Activated CD8-positive, alpha-beta memory T cell treated with anti-CD3 and anti-CD28 coated beads, Interleukin-2, amount 50 U/mL, for 24 hours (primary cell): ENCODE results near the gene TLNRD1.

ENCODE experiments used
- DNase-seq: peaks from one replicate; pipeline ENCODE4 v3.0.0-alpha.2; 2020; ENCODE audit errors: extremely low read depth

The TLNRD1 gene

GRCh38 chr15:81026836-81027599, 26.3 kb downstream of the TLNRD1 start:
- no peak for DNase-seq

- no peak for DNase-seq
Measured at GRCh38 chr15:81029414-81030300, 28.9 kb downstream of the TLNRD1 start.

GRCh38 chr15:81030301-81030750, 29.6 kb downstream of the TLNRD1 start:
- DNase-seq: no peak

GRCh38 chr15:81031203-81031602, 30.5 kb downstream of the TLNRD1 start:
- no peak for DNase-seq

- DNase-seq: no peak
Measured at GRCh38 chr15:81032355-81032754, 31.6 kb downstream of the TLNRD1 start.

- DNase-seq: no peak
Measured at GRCh38 chr15:81032818-81033217, 32.1 kb downstream of the TLNRD1 start.

GRCh38 chr15:81033508-81033907, 32.8 kb downstream of the TLNRD1 start:
- no peak for DNase-seq

GRCh38 chr15:81037952-81038743, 37.4 kb downstream of the TLNRD1 start:
- no peak for DNase-seq

- no peak for DNase-seq
Measured at GRCh38 chr15:81038975-81039607, 38.4 kb downstream of the TLNRD1 start.

- no peak for DNase-seq
Measured at GRCh38 chr15:81040757-81041156, 40.0 kb downstream of the TLNRD1 start.

- DNase-seq: no peak
Measured at GRCh38 chr15:81043281-81043934, 42.7 kb downstream of the TLNRD1 start.

GRCh38 chr15:81043935-81044575, 43.3 kb downstream of the TLNRD1 start:
- no peak for DNase-seq

- no peak for DNase-seq
Measured at GRCh38 chr15:81046290-81046689, 45.6 kb downstream of the TLNRD1 start.

GRCh38 chr15:81047928-81048327, 47.2 kb downstream of the TLNRD1 start:
- DNase-seq: no peak

- no peak for DNase-seq
Measured at GRCh38 chr15:81049835-81050234, 49.1 kb downstream of the TLNRD1 start.

- no peak for DNase-seq
Measured at GRCh38 chr15:81050259-81050658, 49.5 kb downstream of the TLNRD1 start.

- no peak for DNase-seq
Measured at GRCh38 chr15:81050805-81051204, 50.1 kb downstream of the TLNRD1 start.

- no peak for DNase-seq
Measured at GRCh38 chr15:81052046-81052445, 51.3 kb downstream of the TLNRD1 start.

GRCh38 chr15:81053621-81054020, 52.9 kb downstream of the TLNRD1 start:
- DNase-seq: no peak

- no peak for DNase-seq
Measured at GRCh38 chr15:81054236-81054635, 53.5 kb downstream of the TLNRD1 start.
